Islet of Langerhans (tissue), 1 donor: ENCODE measurements around the gene MEGF9.
"Not testable (repeated sequence)": the region's sequence is repeated elsewhere in the genome, so short reads cannot be mapped to it uniquely, and the experiment has no call there.

Source experiments
- FAIRE-seq: peaks from one replicate; lab custom pipeline; 2011; peaks lifted over from hg19 to GRCh38; lab: Jason Lieb, UNC

MEGF9 gene

GRCh38 chr9:120655005-120655622, 59.2 kb downstream of the MEGF9 start:
- FAIRE-seq: peak; percentile 97

DNA sequence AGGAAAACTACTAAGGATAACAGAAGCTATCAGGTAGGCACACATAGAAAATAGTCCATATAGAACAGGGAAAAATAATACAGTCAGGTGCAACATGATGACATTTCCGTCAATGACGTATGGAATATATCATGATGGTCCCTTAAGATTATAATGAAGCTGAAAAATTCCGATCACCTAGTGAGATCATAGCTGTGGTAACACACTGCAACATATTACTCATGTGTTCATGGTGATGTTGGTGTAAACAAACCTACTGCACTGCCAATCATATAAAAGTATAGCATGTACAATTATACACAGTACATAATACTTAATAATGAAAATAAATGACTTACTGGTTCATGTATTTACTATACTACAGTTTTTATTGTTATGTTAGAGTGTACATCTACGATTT, 60.0 kb downstream of the MEGF9 start:
- FAIRE-seq: no peak

DNA sequence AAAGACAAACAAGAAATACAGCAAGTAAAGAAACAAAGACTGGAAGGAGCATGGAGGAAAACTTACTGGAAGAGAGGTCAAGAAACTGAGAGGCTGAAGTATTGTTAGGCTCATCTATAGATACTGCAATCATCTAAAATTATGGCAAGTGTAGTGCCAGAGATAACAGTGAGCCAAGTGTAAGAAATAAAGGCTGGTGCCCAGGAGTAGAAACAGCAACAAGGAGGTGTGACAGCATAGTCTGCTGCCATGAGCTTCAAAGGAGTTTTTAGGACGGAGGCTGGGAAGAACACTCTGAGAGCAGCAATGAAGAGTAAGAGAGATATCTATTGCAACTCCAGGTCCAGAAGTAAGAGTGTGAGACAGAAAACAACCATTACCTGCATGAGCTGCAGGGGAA, 60.5 kb downstream of the MEGF9 start:
- FAIRE-seq: no peak

DNA sequence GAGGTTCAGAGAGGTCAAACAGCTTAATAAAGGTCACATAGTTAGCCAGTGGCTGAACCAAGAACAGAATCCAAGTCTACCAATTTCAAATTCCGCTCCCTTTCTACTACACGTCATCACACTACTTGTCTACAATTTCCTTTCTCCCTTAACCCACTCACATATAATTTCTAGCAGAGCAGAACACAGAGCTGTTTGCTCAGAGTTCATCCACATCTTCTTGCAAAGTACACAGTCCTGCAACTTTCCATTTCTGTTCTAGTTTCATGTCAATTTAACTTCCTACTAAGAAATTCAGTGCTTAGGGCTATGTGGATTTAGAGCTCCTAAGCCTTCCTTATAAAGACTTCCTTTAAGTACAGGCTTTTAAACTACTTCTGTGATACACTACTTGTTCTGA, 61.3 kb downstream of the MEGF9 start:
- FAIRE-seq: no peak

GRCh38 chr9:120650352-120650751, 63.9 kb downstream of the MEGF9 start:
- no peak for FAIRE-seq

DNA sequence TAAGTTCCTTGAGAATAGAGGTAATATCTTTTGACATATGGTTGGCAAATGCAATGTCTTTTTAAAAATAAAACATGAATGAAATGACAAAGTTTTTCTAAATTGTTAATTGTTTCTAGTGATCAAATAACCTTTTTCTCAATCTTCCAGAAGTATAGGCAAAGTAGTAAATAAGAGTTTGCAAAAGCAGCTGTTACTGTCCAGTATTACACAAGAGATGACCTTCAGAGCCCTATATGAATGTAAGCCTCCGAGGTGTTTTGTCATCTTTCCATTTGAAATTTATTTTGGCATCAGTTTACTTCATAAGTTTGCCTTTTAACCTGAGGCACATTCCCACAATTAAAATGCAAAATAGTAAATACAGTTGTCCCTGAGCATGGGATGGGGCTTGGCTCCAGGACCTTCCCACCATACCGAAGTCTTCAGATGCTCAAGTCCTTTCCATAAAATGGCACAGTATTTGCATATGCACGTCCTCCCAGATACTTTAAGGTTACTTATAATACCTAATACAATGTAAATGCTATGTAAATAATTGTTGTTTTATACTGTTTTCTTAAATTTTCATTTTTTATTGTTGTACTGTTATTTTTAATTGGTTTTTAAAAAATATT, 65.6 kb downstream of the MEGF9 start:
- no peak for FAIRE-seq

GRCh38 chr9:120646948-120647347, 67.3 kb downstream of the MEGF9 start:
- FAIRE-seq: peak; percentile 78

- no peak for FAIRE-seq
These were observed 68.5 kb downstream of the MEGF9 start for GRCh38 chr9:120645760-120646159.

- no peak for FAIRE-seq
These were observed 71.2 kb downstream of the MEGF9 start for GRCh38 chr9:120643061-120643460.

DNA sequence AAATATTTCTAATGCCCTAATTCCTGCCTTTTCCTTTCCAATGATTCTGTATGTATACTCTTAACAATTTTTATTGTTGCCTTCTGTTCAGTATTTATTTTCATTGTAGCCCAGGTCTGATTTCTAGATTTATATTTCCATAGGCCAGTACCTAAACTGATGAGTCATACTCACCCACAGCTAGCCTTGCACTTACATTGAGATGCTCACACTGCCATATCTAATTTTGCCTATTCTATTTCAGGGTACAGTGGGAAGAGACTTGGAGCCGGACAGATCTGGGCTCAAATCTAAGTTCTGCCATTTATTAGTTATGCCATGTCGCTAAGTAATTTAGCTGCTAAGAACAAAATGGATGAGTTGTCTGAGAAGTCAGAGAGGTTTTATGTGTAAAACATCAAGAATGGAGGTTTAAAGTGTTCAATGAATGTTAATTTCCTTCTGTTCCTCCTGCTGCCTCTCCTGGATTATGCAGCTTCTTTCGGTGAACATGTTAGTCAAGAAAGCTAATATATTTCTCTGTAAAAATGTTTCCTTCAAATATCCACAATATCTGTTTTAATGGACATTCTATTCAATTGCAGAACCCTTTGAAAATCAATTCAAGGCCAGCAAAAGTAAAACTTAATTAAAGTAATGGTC, 72.0 kb downstream of the MEGF9 start:
- no peak for FAIRE-seq

- not testable (repeated sequence) for FAIRE-seq
These were observed 73.4 kb downstream of the MEGF9 start for GRCh38 chr9:120640874-120641273.

DNA sequence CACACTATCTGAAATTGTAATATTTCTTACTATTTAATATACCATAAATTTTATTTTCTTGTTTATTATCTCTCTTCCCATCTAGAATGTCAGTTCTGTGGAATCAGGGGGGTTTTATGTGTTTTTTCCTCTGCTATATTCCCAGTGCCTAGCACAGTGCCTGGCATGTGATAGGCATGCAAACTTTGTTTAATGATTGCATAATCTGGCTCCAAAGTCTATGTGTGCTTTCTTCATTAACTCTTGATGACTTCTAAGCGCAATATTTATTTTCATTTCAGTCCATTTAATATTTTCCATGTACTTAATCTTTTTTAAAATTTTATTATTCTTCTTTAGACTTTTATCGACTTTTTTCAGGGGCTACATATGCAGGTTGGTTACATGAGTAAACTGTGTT, 73.9 kb downstream of the MEGF9 start:
- no peak for FAIRE-seq

DNA sequence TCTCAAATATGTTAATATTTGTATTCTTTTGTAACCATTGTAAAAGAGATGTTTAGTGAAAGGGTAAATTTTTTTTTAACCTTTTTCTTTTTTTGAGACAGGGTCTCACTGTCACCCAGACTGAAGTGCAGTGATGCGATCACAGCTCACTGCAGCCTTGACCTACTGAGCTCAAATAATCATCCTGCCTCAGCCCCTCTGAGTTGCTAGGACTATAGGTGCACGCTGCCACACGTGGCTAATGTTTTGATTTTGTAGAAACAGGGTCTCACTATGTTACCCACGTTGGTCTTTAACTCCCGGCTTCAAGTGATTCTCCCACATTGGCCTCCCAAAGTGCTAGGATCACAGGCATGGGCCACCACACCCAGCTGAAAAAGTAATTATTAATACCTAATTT, 76.4 kb downstream of the MEGF9 start:
- no peak for FAIRE-seq

DNA sequence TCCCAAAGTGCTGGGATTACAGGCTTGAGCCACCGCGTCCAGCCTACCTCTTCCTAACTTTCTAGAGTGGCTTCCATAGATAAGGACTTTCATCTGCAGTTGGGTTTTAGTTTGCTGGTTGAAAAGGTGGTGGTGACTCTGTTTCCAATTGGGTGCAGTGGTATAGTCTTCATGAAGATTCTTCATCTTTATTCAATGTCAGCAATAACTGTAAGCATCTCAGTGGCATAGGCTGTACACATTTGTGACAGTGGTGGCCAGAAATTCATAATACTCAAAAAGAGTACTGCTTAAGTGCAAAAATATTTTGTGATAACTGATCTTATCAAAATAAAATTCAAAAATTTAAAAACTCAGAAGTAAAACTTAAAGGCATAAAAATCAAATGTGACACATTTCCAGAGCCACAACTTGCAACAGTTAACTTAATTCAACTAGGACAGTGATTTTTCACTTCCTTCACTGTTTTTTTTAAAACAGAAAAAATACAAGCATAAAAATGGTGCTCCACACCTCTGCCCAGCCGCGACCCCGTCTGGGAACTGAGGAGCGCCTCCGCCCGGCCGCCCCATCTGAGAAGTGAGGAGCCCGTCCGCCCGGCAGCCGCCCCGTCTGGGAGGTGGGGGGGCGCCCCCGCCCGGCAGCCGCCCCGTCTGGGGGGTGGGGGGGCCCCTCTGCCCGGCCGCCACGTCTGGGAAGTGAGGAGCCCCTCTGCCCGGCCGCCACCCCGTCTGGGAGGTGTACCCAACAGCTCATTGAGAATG, 77.9 kb downstream of the MEGF9 start:
- no peak for FAIRE-seq

DNA sequence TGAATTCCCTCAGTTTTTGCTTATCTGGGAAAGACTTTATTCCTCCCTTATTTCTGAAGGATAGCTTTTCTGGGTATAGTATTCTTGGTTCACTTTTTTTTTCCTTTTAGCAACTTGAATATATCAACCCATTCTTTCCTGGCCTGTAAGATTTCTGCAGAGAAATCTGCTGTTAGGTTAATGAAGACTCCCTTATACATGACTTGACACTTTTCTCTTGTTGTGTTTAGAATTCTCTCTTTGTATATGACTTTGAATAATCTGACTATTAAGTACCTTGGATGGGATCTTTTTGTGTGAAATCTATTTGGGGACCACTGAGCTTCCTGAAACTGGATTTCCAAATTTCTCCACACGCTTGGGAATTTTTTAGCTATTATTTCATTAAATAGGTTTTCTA, 79.3 kb downstream of the MEGF9 start:
- FAIRE-seq: no peak

DNA sequence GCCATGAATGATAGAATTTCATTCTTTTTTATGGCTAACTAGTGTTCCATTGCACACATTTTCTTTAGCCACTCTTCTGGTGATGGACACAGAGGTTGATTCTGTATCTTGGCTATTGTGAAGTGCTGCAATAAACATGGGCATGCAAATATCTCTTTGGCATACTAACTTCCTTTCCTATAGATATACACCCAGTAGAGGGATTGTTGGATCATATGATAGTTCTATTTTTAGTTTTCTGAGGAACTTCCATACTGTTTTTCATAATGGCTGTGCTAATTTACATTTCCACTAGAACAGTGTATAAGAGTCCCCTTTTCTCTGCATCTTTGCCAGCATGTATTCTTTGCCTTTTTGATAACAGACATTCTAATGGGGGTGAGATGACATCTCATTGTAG, 83.9 kb downstream of the MEGF9 start:
- no peak for FAIRE-seq

- FAIRE-seq: not testable (repeated sequence)
These were observed 85.3 kb downstream of the MEGF9 start for GRCh38 chr9:120628925-120629497.

DNA sequence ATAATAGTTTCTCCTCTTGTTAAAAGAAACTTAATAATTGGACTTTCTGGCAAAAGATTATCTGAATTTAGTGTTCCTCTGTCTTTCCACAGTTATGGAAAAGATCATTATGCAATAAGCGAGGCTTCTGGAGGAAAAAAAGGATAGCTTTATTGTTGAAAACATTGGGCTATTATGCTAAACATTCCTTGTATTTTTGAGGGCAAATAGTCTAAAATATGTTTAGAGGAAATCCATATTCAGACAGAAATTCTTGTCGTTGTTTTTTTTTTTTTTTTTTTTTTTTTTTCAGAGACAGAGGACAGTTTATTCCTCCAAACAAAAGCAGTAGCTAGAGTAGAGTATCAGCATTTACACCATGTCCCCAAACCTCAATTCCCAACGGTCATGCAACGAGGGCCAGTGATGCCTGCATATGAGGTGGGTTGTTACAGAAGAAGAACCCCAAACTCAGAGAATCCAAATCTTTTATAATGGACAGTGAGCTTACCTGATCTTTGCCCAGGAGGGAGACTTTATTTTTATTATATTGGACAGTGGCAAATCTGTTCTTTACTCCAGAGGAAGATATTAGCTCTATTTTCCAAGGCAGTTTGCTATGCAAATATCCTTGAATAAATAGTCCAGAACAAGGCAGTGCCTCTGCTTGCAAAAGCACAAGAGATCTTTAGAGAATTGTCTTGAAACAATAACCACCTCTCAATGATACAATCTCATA, 85.9 kb downstream of the MEGF9 start:
- FAIRE-seq: no peak

DNA sequence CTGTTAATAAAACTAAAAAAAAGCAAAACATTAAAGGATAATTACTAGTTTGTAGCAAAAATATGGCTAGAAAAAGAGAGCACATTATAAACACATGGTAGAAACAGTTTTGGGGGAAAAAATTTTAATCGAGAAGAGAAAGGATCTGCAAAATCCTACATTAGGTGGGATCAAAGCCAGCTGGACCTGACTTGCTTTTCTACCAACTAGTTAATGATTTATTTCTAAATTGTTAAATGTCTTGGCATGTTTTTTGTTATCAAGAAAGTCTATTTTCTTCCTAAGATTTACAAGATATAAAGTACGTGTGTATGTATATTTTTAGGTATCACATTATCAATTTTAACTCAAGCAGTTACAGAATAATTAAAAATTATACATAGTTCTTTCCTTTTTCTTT, 87.2 kb downstream of the MEGF9 start:
- peak; percentile 38 for FAIRE-seq

GRCh38 chr9:120626512-120626911, 87.8 kb downstream of the MEGF9 start:
- FAIRE-seq: no peak

GRCh38 chr9:120625222-120625621, 89.0 kb downstream of the MEGF9 start:
- FAIRE-seq: no peak

DNA sequence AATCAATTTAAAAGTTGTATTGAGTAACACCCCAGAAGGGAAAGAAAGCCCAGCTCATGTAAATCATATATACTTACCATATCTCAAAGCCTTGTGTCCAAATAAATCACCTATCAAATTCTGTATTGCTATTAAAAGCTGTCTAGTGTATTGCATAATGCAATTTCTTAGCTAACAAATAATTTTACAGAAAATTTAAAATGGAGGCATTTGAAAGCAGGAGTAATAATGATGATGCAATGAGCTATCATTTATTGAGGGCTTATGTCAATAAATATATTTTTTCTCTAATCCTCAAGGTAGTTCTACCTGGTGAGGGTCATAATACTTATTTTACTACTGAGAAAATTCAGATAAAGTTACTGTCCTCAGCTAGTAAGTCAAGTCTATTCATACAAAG, 91.5 kb downstream of the MEGF9 start:
- FAIRE-seq: no peak
